K562 (cell line): ENCODE data around the gene RNF112. TPM values are rescaled to one million over a fixed set of nuclear protein-coding genes. Genes with fewer than 3 reads are reported as not detected.

Experiments
- CBX3 ChIP-seq, 2 experiments: IDR thresholded peaks; 1 replicate in 1 of 2; 2 replicates in 1 of 2; pipeline ENCODE4 v1.6.1; 2012; ENCODE audit warnings: inconsistent platforms in 2 of 2, low read length in 2 of 2, borderline replicate concordance in 1 of 2, control low read depth in 1 of 2
- DPF2 ChIP-seq: fragments of 450-650 bp; IDR thresholded peaks from 2 replicates; pipeline ENCODE4 v1.6.1; 2016
- HDAC2 ChIP-seq: fragments of 450-650 bp; IDR thresholded peaks from 2 replicates; pipeline ENCODE4 v1.6.1; 2016; ENCODE audit warnings: mild to moderate bottlenecking
- MTA2 ChIP-seq: fragments of 450-650 bp; IDR thresholded peaks from 2 replicates; pipeline ENCODE4 v1.6.1; 2016; ENCODE audit warnings: low read depth
- NR2C1 ChIP-seq, 2 experiments: fragments of 450-650 bp; IDR thresholded peaks; 2 replicates each; pipeline ENCODE4 v1.6.1; 2017; ENCODE audit warnings: mild to moderate bottlenecking in 2 of 2, antibody characterized with exemption in 1 of 2, inconsistent platforms in 1 of 2, missing compliant biosample characterization in 1 of 2, missing genetic modification characterization in 1 of 2
- PPARD ChIP-seq: fragments of 250-450 bp; sonication (Bioruptor Pico); IDR thresholded peaks from 2 replicates; pipeline ENCODE4 v1.8.0; 2022; ENCODE audit warnings: inconsistent platforms, mild to moderate bottlenecking, moderate library complexity
- RUNX1 ChIP-seq: sonication (generic); IDR thresholded peaks from 2 replicates; pipeline ENCODE4 v1.6.1; 2016; ENCODE audit warnings: antibody characterized with exemption, low read depth
- ZNF140 ChIP-seq: fragments of 250-450 bp; sonication (Bioruptor Pico); IDR thresholded peaks from 2 replicates; pipeline ENCODE4 v1.8.0; 2021; ENCODE audit warnings: moderate library complexity, mild to moderate bottlenecking, inconsistent platforms
- ZNF23 ChIP-seq: fragments of 250-450 bp; sonication (Bioruptor Pico); IDR thresholded peaks from 2 replicates; pipeline ENCODE4 v1.4.0; 2020; ENCODE audit warnings: mild to moderate bottlenecking
- polyA plus RNA-seq, 8 experiments: library from polyadenylated mRNA; depleted of rRNA in 4 of 8; stranded (reverse) in 5 of 8; unstranded in 3 of 8; fragments of >200 nt; fragmentation: Nextera tagmentation in 2 of 8; fragmentation: Illumina TruSeq in 1 of 8; extraction: Ambion mirVana in 2 of 8; extraction: Trizol in 1 of 8; gene quantifications; 2 replicates each; pipeline versions ENCODE4 v1.2.1 to v1.2.3, GENCODE V29; 2011 to 2014; ENCODE audit warnings: inconsistent platforms in 1 of 8, missing spikeins in 1 of 8
- total RNA-seq, 7 experiments: library from RNA; depleted of rRNA in 6 of 7; stranded (reverse); fragments of >200 nt in 6 of 7; fragmentation: Illumina TruSeq in 2 of 7; extraction: Trizol in 2 of 7; gene quantifications; 2 replicates each; pipeline versions ENCODE4 v1.2.1 to v1.2.3, GENCODE V29; 2011 to 2021; ENCODE audit warnings: low replicate concordance in 1 of 7
- TF ChIP-seq, protein P1 (sequence below), 2 experiments: fragments of 450-650 bp; formaldehyde crosslinking in 1 of 2; IDR thresholded peaks; 2 replicates each; pipeline versions ENCODE4 v1.4.0 to v1.6.1; 2014 to 2020; ENCODE audit warnings: mild to moderate bottlenecking in 2 of 2, borderline replicate concordance in 1 of 2, low read depth in 1 of 2
- TF ChIP-seq, protein P2 (sequence below), 2 experiments: fragments of 450-650 bp; conservative IDR thresholded peaks; 2 replicates each; pipeline ENCODE4 v1.6.1; 2017; ENCODE audit warnings: mild to moderate bottlenecking in 2 of 2, moderate library complexity in 2 of 2
- TF ChIP-seq, protein P3 (sequence below): fragments of 250-450 bp; sonication (Bioruptor Pico); IDR thresholded peaks from 2 replicates; pipeline ENCODE4 v1.5.0; 2021; ENCODE audit warnings: mild to moderate bottlenecking, borderline replicate concordance
- TF ChIP-seq, protein P4 (sequence below): fragments of 450-650 bp; IDR thresholded peaks from one replicate; pipeline ENCODE4 v1.6.1; 2018; ENCODE audit warnings: mild to moderate bottlenecking, moderate library complexity; ENCODE audit not compliant: partially characterized antibody

The RNF112 gene
- total and polyA plus RNA-seq, 9 of the 15 experiments (the other 6 are each of a cell fraction or from before 2014, with no cell fraction given) = 0.05 TPM; not detected in 8

DNA sequence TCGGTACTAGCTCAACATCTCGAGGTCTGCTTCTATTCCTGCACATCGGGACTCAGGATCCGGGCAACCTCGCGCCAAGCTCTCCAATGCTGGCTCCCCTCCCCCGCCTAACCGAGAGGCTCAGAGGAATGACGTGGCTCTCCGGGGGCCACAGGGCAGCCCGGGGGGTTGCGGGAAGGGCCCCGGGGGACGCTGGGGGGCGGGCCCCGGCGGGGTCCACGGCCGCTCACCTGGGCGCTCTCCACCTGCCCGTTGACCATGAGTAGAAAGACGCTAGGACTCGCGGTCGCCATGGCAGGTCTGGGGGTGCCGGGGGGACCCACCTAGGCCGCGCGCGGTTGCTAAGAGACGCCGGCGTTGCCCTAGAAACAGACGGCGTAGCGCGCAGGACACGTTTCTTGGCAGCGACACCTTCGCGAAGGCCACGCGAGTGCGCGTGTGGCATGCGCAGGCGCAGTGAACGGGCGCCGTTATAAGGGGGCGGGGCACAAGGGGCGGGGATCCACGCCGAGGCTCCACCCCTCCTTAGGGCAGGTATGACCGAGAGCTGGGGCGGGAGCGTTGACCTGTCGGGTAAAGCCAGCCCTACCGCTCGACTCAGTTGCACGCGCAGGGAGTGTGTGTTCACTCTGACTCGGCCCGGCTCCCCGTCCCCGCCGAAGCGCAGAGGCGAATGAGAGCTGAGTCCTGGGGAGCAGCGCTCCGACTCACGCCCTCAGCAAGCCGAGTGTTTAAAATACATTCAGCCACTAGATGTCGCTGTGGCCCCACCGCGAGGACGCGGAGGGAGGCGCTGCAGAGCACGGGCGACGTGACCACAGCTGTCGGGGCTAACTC is 48.5 kb upstream of the RNF112 start, which contains the start of gene B9D1 (continued):
- TF ChIP-seq, protein P1, sequence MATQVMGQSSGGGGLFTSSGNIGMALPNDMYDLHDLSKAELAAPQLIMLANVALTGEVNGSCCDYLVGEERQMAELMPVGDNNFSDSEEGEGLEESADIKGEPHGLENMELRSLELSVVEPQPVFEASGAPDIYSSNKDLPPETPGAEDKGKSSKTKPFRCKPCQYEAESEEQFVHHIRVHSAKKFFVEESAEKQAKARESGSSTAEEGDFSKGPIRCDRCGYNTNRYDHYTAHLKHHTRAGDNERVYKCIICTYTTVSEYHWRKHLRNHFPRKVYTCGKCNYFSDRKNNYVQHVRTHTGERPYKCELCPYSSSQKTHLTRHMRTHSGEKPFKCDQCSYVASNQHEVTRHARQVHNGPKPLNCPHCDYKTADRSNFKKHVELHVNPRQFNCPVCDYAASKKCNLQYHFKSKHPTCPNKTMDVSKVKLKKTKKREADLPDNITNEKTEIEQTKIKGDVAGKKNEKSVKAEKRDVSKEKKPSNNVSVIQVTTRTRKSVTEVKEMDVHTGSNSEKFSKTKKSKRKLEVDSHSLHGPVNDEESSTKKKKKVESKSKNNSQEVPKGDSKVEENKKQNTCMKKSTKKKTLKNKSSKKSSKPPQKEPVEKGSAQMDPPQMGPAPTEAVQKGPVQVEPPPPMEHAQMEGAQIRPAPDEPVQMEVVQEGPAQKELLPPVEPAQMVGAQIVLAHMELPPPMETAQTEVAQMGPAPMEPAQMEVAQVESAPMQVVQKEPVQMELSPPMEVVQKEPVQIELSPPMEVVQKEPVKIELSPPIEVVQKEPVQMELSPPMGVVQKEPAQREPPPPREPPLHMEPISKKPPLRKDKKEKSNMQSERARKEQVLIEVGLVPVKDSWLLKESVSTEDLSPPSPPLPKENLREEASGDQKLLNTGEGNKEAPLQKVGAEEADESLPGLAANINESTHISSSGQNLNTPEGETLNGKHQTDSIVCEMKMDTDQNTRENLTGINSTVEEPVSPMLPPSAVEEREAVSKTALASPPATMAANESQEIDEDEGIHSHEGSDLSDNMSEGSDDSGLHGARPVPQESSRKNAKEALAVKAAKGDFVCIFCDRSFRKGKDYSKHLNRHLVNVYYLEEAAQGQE (IDR thresholded peaks at IDR 0.05; ENCODE audit: borderline replicate concordance) = peak; percentile 91
- TF ChIP-seq, protein P1 (CRISPR knock-in tag; IDR thresholded peaks at IDR 0.05; ENCODE audit: low read depth) = no peak
- TF ChIP-seq, protein P2, sequence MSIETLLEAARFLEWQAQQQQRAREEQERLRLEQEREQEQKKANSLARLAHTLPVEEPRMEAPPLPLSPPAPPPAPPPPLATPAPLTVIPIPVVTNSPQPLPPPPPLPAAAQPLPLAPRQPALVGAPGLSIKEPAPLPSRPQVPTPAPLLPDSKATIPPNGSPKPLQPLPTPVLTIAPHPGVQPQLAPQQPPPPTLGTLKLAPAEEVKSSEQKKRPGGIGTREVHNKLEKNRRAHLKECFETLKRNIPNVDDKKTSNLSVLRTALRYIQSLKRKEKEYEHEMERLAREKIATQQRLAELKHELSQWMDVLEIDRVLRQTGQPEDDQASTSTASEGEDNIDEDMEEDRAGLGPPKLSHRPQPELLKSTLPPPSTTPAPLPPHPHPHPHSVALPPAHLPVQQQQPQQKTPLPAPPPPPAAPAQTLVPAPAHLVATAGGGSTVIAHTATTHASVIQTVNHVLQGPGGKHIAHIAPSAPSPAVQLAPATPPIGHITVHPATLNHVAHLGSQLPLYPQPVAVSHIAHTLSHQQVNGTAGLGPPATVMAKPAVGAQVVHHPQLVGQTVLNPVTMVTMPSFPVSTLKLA (conservative IDR thresholded peaks at IDR 0.05) = peak; percentile 86 to 90
- no peak for TF ChIP-seq NR2C1 (IDR thresholded peaks at IDR 0.05)
- TF ChIP-seq NR2C1 (tag; IDR thresholded peaks at IDR 0.05) = no peak; the same call in 1 of the 2 replicates
- TF ChIP-seq ZNF23 (CRISPR knock-in tag) = no peak
- no peak for TF ChIP-seq RUNX1
- TF ChIP-seq, protein P3, sequence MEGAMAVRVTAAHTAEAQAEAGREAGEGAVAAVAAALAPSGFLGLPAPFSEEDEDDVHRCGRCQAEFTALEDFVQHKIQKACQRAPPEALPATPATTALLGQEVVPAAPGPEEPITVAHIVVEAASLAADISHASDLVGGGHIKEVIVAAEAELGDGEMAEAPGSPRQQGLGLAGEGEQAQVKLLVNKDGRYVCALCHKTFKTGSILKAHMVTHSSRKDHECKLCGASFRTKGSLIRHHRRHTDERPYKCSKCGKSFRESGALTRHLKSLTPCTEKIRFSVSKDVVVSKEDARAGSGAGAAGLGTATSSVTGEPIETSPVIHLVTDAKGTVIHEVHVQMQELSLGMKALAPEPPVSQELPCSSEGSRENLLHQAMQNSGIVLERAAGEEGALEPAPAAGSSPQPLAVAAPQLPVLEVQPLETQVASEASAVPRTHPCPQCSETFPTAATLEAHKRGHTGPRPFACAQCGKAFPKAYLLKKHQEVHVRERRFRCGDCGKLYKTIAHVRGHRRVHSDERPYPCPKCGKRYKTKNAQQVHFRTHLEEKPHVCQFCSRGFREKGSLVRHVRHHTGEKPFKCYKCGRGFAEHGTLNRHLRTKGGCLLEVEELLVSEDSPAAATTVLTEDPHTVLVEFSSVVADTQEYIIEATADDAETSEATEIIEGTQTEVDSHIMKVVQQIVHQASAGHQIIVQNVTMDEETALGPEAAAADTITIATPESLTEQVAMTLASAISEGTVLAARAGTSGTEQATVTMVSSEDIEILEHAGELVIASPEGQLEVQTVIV (CRISPR knock-in tag) = no peak
- TF ChIP-seq PPARD (CRISPR knock-in tag) = no peak
- no peak for TF ChIP-seq CBX3 (IDR thresholded peaks at IDR 0.05; ENCODE audit: borderline replicate concordance in 1 of 2, low read length in 2 of 2)
- no peak for TF ChIP-seq MTA2
- no peak for TF ChIP-seq DPF2
- TF ChIP-seq, protein P4, sequence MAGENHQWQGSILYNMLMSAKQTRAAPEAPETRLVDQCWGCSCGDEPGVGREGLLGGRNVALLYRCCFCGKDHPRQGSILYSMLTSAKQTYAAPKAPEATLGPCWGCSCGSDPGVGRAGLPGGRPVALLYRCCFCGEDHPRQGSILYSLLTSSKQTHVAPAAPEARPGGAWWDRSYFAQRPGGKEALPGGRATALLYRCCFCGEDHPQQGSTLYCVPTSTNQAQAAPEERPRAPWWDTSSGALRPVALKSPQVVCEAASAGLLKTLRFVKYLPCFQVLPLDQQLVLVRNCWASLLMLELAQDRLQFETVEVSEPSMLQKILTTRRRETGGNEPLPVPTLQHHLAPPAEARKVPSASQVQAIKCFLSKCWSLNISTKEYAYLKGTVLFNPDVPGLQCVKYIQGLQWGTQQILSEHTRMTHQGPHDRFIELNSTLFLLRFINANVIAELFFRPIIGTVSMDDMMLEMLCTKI = no peak
- no peak for TF ChIP-seq ZNF140 (CRISPR knock-in tag)
- no peak for TF ChIP-seq HDAC2
